ENCODE measurements around the gene PYGO2.
"Not testable (repeated sequence)": the region's sequence is repeated elsewhere in the genome, so short reads cannot be mapped to it uniquely, and the experiment has no call there.

The PYGO2 gene

DNA sequence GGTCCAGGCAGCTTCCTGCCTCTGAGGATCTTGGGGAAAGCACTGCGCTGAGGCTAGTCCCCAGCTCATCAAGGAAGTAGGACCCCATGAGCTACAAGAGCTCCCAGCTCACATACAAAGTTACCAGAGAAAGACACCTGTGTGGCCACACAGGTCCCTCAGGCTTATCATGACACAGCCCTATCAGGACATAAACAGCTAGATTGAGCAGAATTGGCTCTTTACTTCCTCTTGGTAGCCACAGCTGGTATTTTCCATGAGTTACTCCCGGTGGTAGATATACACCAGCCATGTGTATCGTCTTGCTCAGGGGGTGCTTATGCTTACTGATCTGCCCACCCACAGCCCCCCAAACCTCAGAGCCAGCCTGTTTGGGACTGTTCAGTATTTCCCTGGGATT, 33.0 kb upstream of the PYGO2 start:
- H3K36me3 ChIP-seq (ENCODE audit: insufficient read depth, low read length), result peaks cover 16% of the 10 kb centered on the region
- no peak overlapping the region for H3K4me3 ChIP-seq (ENCODE audit: low read length)
- no peak overlapping the region for H2AFZ ChIP-seq (ENCODE audit: low read depth, low read length)
- H3K4me1 ChIP-seq (ENCODE audit: insufficient read depth, low read length), result peaks cover 5% of the 10 kb centered on the region
- H3K9me3 ChIP-seq (ENCODE audit: low read length), result no peaks in the 10 kb centered on the region
- H3K27me3 ChIP-seq (ENCODE audit: insufficient read depth, low read length), result no peaks in the 10 kb centered on the region

DNA sequence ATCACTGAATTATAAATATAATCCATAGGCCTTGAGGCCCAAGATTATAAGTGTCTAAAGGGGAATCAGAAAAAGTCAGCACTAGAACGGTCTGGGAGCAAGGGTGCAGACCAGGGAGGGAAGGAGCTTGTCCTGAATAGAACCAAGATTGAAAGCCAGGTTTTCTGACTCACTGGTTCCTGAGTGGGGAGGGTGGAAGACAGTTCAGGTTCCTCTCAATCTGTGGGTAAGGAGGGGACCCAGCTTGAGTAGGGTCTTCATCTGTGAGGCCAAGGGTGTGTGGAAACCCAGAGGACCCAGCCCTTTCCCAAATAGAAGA, 32.6 kb upstream of the PYGO2 start:
- Histone ChIP-seq H3K9me3 (ENCODE audit: low read length) (no peaks in the 10 kb centered on the region), H3K4me3 (ENCODE audit: low read length) (no peak overlapping the region), H3K4me1 (ENCODE audit: insufficient read depth, low read length) (peaks cover 4% of the 10 kb centered on the region), H3K36me3 (ENCODE audit: insufficient read depth, low read length) (peaks cover 20% of the 10 kb centered on the region), H2AFZ (ENCODE audit: low read depth, low read length) (no peak overlapping the region), H3K27me3 (ENCODE audit: insufficient read depth, low read length) (no peaks in the 10 kb centered on the region)

DNA sequence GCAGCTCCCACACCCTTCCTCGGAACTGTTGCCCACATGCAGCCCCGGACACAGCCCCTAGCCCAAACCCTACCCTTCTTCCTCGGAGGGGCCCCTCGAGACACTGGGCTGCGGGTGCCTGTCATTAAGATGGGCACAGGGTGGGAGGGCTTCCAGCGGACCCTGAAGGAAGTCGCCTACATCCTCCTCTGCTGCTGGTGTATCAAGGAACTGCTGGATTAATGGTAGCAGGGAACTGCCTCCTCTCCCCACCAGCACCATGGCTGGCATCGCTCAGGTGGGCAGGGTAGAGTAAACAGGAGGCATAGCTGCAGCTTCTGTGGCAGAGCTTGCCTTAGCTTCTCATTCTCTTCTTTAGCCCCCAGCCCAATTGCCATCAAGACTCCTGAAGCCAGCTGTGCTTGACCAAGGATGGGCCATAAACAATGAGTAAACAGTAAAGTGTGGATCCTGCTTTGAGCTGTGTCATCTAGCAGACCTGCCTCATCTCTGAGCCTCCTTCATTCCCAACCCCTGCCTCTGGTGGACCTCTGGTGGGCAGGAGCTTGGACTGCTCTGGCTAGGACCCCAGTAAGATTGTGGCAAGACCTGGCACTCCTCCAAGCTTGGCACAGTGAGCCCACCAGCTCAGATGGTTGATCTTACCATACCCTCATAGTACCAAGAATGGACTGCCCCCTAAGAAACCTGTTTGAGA, 32.1 kb upstream of the PYGO2 start, which contains the start of gene LENEP:
Gene LENEP (plus strand): TSS at position 15 of the 697 bp plus-strand sequence. CDS start 22 bp downstream, at position 37.
- no peak within 1 kb of the TSS for H2AFZ ChIP-seq (ENCODE audit: low read depth, low read length)
- no peak within 1 kb of the TSS for H3K4me3 ChIP-seq (ENCODE audit: low read length)
- peaks cover 2% of the 10 kb centered on the region for H3K4me1 ChIP-seq (ENCODE audit: insufficient read depth, low read length)
- H3K27me3 ChIP-seq (ENCODE audit: insufficient read depth, low read length), result no peaks in the 10 kb centered on the region
- peaks cover 24% of the 10 kb centered on the region for H3K36me3 ChIP-seq (ENCODE audit: insufficient read depth, low read length)
- no peaks in the 10 kb centered on the region for H3K9me3 ChIP-seq (ENCODE audit: low read length)

DNA sequence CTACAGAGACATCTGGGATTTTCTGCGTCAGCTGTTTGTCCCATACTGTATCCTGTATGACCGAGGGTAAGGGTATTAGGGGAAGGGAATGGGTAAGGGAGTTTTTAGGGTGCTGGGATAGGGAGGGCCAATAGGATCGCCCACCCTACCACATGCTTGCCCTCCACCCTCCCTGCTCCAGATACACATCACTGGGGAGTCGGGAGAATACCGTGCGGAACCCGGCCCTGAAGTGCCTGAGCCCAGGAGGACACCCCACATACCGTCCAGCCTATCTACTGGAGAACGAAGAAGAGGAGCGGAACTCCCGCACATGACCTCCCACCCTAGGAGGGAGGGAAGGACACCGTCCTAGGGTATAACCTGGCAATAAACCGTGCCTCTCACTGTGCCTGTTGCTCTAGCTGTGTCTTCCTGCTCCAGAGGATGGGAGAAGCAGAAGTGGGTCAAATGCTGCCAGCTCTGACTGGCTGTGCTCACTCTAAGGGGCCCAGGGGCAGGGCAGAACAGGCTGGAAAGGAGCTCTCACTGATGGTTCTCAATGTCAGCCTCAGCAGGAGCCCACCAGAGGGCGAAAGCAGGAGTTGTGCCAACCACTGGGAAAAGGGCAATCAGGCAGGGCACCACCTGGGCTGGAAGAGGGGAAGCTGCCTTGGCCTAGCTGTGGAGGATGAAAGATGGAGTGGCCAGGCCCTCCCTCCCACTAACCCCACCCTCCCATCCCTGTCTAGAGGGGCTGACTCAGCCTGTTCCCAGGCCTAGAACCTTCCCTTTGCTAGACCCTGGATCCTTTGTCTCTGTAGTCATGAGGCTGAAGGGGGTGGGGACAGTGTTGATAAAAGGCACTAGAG, 31.4 kb upstream of the PYGO2 start:
- peaks cover 2% of the 10 kb centered on the region for H3K4me1 ChIP-seq (ENCODE audit: insufficient read depth, low read length)
- H3K27me3 ChIP-seq (ENCODE audit: insufficient read depth, low read length), result no peaks in the 10 kb centered on the region
- no peak overlapping the region for H3K4me3 ChIP-seq (ENCODE audit: low read length)
- no peak overlapping the region for H2AFZ ChIP-seq (ENCODE audit: low read depth, low read length)
- peaks cover 31% of the 10 kb centered on the region for H3K36me3 ChIP-seq (ENCODE audit: insufficient read depth, low read length)
- H3K9me3 ChIP-seq (ENCODE audit: low read length), result no peaks in the 10 kb centered on the region

DNA sequence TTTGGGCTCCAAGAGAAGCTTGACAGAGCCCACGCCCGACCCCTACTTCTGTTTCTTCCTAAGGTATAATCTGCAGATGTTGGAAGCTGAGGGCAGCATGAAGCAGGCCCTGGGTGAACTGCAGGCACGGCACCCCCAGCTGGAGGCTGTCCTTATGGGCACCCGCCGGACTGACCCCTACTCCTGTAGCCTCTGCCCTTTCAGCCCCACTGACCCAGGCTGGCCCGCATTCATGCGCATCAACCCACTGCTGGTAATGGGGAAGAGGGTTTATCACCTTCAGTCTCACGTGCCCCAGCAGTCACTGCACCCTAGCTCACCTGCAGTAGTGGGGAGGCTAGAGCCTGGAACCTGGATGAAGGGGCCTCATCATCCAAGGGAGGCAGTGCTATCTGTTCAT, 28.7 kb upstream of the PYGO2 start:
- Histone ChIP-seq H3K27me3 (ENCODE audit: insufficient read depth, low read length) (no peaks in the 10 kb centered on the region), H3K4me3 (ENCODE audit: low read length) (no peak overlapping the region), H3K9me3 (ENCODE audit: low read length) (no peaks in the 10 kb centered on the region), H3K36me3 (ENCODE audit: insufficient read depth, low read length) (peaks cover 42% of the 10 kb centered on the region), H3K4me1 (ENCODE audit: insufficient read depth, low read length) (peaks cover 2% of the 10 kb centered on the region), H2AFZ (ENCODE audit: low read depth, low read length) (no peak overlapping the region)

GRCh38 chr1:154989195-154989860, 27.7 kb upstream of the PYGO2 start:
- H2AFZ ChIP-seq (ENCODE audit: low read depth, low read length), result no peak overlapping the region
- H3K9me3 ChIP-seq (ENCODE audit: low read length), result no peaks in the 10 kb centered on the region
- no peak overlapping the region for H3K4me3 ChIP-seq (ENCODE audit: low read length)
- H3K36me3 ChIP-seq (ENCODE audit: insufficient read depth, low read length), result peaks cover 42% of the 10 kb centered on the region
- H3K27me3 ChIP-seq (ENCODE audit: insufficient read depth, low read length), result no peaks in the 10 kb centered on the region
- peaks cover 5% of the 10 kb centered on the region for H3K4me1 ChIP-seq (ENCODE audit: insufficient read depth, low read length)

DNA sequence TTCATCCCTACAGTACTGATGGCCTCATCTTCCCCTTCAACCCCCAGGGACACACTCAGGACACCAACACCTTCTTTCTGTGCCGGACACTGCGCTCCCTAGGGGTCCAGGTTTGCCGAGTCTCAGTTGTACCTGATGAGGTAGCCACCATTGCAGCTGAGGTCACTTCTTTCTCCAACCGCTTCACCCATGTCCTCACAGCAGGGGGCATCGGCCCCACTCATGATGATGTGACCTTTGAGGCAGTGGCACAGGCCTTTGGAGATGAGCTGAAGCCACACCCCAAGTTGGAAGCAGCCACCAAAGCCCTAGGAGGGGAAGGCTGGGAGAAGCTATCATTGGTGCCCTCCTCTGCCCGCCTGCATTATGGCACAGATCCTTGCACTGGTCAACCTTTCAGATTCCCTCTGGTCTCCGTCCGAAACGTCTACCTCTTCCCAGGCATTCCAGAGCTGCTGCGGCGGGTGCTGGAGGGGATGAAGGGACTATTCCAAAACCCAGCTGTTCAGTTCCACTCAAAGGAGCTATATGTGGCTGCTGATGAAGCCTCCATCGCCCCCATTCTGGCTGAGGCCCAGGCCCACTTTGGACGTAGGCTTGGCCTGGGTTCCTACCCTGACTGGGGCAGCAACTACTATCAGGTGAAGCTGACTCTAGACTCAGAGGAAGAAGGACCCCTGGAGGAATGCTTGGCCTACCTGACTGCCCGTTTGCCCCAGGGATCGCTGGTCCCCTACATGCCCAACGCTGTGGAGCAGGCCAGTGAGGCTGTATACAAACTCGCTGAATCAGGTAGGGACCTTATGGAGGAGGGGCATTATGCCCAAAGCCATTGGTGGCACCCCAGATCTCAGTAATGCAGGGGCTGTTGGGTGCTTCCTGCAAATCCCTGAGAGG, 26.7 kb upstream of the PYGO2 start:
- H3K4me1 ChIP-seq (ENCODE audit: insufficient read depth, low read length), result peaks cover 11% of the 10 kb centered on the region
- H3K36me3 ChIP-seq (ENCODE audit: insufficient read depth, low read length), result peaks cover 42% of the 10 kb centered on the region
- no peaks in the 10 kb centered on the region for H3K9me3 ChIP-seq (ENCODE audit: low read length)
- H2AFZ ChIP-seq (ENCODE audit: low read depth, low read length), result no peak overlapping the region
- no peaks in the 10 kb centered on the region for H3K27me3 ChIP-seq (ENCODE audit: insufficient read depth, low read length)
- H3K4me3 ChIP-seq (ENCODE audit: low read length), result no peak overlapping the region

DNA sequence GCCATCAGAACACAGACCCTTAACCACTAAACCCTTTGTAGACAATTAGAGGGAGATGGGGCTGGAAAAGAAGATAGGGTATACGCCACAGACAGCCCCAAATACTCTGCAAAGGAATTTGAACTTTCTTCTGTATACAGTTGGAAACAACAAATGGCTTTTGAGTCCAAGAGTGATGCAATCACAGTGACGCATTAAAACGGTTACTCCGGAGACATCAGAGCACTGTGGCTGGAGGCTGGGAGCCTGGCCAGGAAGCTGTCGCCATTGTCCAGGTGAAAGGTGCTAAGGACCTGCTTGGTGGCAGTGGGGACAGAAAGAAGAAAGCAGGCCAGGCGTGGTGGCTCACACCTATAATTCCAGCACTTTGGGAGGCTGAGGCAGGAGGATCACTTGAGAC, 25.7 kb upstream of the PYGO2 start:
- Histone ChIP-seq H3K27me3 (ENCODE audit: insufficient read depth, low read length) (no peaks in the 10 kb centered on the region), H3K36me3 (ENCODE audit: insufficient read depth, low read length) (peaks cover 36% of the 10 kb centered on the region), H2AFZ (ENCODE audit: low read depth, low read length) (no peak overlapping the region), H3K9me3 (ENCODE audit: low read length) (no peaks in the 10 kb centered on the region), H3K4me1 (ENCODE audit: insufficient read depth, low read length) (peaks cover 10% of the 10 kb centered on the region), H3K4me3 (ENCODE audit: low read length) (no peak overlapping the region)

DNA sequence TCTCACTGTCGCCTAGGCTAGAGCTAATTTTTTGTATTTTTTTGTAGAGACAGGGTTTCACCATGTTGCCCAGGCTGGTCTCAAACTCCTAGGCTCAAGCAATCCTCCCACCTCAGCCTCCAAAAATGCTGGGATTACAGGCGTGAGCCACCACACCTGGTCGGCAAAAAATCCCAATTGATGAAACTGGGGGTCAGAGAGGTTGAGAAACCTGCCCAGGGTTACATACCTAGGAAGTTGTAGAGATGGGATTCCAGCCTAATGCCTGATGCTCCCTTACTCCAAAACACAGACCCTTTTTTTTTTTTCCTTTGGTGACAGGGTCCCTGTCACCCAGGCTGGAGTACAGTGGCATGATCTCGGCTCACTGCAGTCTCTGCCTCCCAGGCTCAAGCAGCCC, 25.2 kb upstream of the PYGO2 start:
- H3K36me3 ChIP-seq (ENCODE audit: insufficient read depth, low read length), result peaks cover 36% of the 10 kb centered on the region
- not testable (repeated sequence) for H3K4me3 ChIP-seq (ENCODE audit: low read length); H3K9me3 ChIP-seq (ENCODE audit: low read length); H3K4me1 ChIP-seq (ENCODE audit: insufficient read depth, low read length); H2AFZ ChIP-seq (ENCODE audit: low read depth, low read length); H3K27me3 ChIP-seq (ENCODE audit: insufficient read depth, low read length)

DNA sequence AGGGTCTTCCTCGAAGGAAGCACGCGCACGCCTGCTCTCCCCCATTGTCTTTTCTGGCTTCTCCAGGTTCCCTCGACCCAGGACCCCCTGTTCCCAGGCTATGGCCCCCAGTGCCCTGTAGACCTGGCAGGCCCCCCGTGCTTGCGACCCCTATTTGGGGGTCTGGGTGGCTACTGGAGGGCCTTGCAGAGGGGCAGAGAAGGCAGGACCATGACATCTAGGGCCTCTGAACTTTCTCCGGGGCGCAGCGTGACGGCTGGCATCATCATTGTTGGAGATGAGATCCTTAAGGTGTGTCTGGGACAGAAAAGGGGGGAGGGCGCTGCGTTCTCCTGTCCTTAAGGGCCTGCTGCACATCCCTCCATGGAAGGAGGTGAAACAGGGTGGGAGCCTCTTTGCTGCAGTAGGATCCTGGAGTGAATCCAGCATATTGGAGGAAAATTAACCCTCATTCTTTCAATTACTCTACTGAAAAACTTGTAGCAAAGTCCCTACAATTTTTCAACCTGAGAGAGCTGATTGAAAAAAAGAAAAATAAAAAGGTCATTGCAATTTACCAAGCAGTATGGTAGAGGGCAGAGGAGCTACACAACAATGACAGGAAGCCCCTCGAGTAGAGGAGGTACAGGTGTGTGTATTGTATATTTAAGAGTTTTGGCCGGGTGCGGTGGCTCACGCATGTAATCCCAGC, 22.3 kb upstream of the PYGO2 start:
- no peaks in the 10 kb centered on the region for H3K9me3 ChIP-seq (ENCODE audit: low read length)
- H2AFZ ChIP-seq (ENCODE audit: low read depth, low read length), result no peak overlapping the region
- peaks cover 10% of the 10 kb centered on the region for H3K4me1 ChIP-seq (ENCODE audit: insufficient read depth, low read length)
- H3K4me3 ChIP-seq (ENCODE audit: low read length), result peak overlapping the region; percentile 62
- peaks cover 24% of the 10 kb centered on the region for H3K36me3 ChIP-seq (ENCODE audit: insufficient read depth, low read length)
- no peaks in the 10 kb centered on the region for H3K27me3 ChIP-seq (ENCODE audit: insufficient read depth, low read length)

- Histone ChIP-seq H3K36me3 (ENCODE audit: insufficient read depth, low read length) (peaks cover 22% of the 10 kb centered on the region), H2AFZ (ENCODE audit: low read depth, low read length) (peak within 1 kb of the TSS; percentile 44), H3K9me3 (ENCODE audit: low read length) (no peaks in the 10 kb centered on the region), H3K4me1 (ENCODE audit: insufficient read depth, low read length) (peaks cover 10% of the 10 kb centered on the region), H3K4me3 (ENCODE audit: low read length) (peak within 1 kb of the TSS; percentile 62), H3K27me3 (ENCODE audit: insufficient read depth, low read length) (no peaks in the 10 kb centered on the region)
These were observed 21.5 kb upstream of the PYGO2 start, which contains the start of gene FLAD1 for GRCh38 chr1:154982897-154983648. TSS of gene FLAD1 (plus strand) at chr1:154983344. CDS start at chr1:154983695, 351 bp downstream.
